Testis (tissue), 2 donors: Measurements from ENCODE around the gene MLLT1.

Experiments used
- POLR2A ChIP-seq: fragments of 450-650 bp; IDR thresholded peaks from one replicate; pipeline ENCODE4 v1.6.1; 2017; ENCODE audit warnings: antibody characterized with exemption, mild to moderate bottlenecking, moderate library complexity
- TF ChIP-seq, protein P1 (sequence below), 3 experiments: fragments of 450-650 bp in 2 of 3; fragments of 200-600 bp in 1 of 3; sonication (generic) in 1 of 3; IDR thresholded peaks; one replicate each; pipeline ENCODE4 v1.5.1; 2016 to 2019; ENCODE audit warnings: antibody characterized with exemption in 3 of 3, mild to moderate bottlenecking in 2 of 3, moderate library complexity in 1 of 3

DNA sequence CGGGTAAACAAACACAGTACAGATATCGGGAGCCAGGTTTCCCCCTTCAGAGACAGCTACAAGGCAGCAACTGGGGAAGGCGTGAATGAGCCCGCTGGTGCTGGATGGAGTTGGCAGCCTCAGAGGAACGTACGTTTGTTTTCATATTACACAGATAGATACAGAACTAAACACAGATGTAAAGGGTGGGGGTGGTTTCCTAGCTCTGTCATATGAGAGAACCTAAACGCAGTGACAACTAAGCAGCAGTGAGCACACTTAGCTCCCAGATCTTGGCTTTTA, 32.8 kb downstream of the MLLT1 start:
- no peak for TF ChIP-seq POLR2A
- TF ChIP-seq, protein P1, sequence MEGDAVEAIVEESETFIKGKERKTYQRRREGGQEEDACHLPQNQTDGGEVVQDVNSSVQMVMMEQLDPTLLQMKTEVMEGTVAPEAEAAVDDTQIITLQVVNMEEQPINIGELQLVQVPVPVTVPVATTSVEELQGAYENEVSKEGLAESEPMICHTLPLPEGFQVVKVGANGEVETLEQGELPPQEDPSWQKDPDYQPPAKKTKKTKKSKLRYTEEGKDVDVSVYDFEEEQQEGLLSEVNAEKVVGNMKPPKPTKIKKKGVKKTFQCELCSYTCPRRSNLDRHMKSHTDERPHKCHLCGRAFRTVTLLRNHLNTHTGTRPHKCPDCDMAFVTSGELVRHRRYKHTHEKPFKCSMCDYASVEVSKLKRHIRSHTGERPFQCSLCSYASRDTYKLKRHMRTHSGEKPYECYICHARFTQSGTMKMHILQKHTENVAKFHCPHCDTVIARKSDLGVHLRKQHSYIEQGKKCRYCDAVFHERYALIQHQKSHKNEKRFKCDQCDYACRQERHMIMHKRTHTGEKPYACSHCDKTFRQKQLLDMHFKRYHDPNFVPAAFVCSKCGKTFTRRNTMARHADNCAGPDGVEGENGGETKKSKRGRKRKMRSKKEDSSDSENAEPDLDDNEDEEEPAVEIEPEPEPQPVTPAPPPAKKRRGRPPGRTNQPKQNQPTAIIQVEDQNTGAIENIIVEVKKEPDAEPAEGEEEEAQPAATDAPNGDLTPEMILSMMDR (IDR thresholded peaks at IDR 0.05): no peak
